GM19025 (cell line): ENCODE results near the gene SUN1.
"Not testable (repeated sequence)": the region's sequence is repeated elsewhere in the genome, so short reads cannot be mapped to it uniquely, and the experiment has no call there.

Experiments used
- ATAC-seq: cut with Tn5 transposase; IDR thresholded peaks from one replicate; pipeline ENCODE4 v1.9.1; 2021; ENCODE audit warnings: mild to moderate bottlenecking, low read depth, moderate library complexity; ENCODE audit not compliant: unreplicated experiment

SUN1 gene

GRCh38 chr7:916291-916941 is 84.1 kb downstream of the SUN1 start:
- ATAC-seq = no peak

GRCh38 chr7:917255-918117 is 85.2 kb downstream of the SUN1 start:
- ATAC-seq = no peak

GRCh38 chr7:918118-918425 is 85.8 kb downstream of the SUN1 start:
- no peak for ATAC-seq

- ATAC-seq = no peak
These were observed 86.3 kb downstream of the SUN1 start for GRCh38 chr7:918441-919113.

GRCh38 chr7:919114-919442 is 86.8 kb downstream of the SUN1 start:
- ATAC-seq = no peak

- no peak for ATAC-seq
These were observed 87.7 kb downstream of the SUN1 start for GRCh38 chr7:919924-920341.

GRCh38 chr7:920351-921070 is 88.2 kb downstream of the SUN1 start:
- ATAC-seq = no peak

GRCh38 chr7:921071-921461 is 88.8 kb downstream of the SUN1 start:
- no peak for ATAC-seq

GRCh38 chr7:921581-922333 is 89.5 kb downstream of the SUN1 start:
- ATAC-seq = no peak

- ATAC-seq = no peak
These were observed 90.2 kb downstream of the SUN1 start for GRCh38 chr7:922334-923107.

- peak; percentile 62 for ATAC-seq
These were observed 91.1 kb downstream of the SUN1 start for GRCh38 chr7:923108-924041.

GRCh38 chr7:924042-924441 is 91.8 kb downstream of the SUN1 start:
- ATAC-seq = not testable (repeated sequence)
